Measurements from ENCODE around the gene EYS. TPM values are rescaled to one million over a fixed set of nuclear protein-coding genes. Genes with fewer than 3 reads are reported as not detected.
"Not testable (repeated sequence)": the region's sequence is repeated elsewhere in the genome, so short reads cannot be mapped to it uniquely, and the experiment has no call there.

EYS gene
- polyA plus RNA-seq, 10 donors, result 0.24 to 1.1 (median 0.47) TPM

- DNase-seq, result no peak
These were observed 1229.6 kb downstream of the EYS start for GRCh38 chr6:64477391-64477790.

- DNase-seq, result no peak
These were observed 1230.1 kb downstream of the EYS start for GRCh38 chr6:64476935-64477334.

GRCh38 chr6:64469405-64469804 lies 1237.6 kb downstream of the EYS start:
- DNase-seq, result not testable (repeated sequence)

GRCh38 chr6:64467656-64468055 lies 1239.4 kb downstream of the EYS start:
- no peak for DNase-seq

- DNase-seq, result no peak
These were observed 1247.5 kb downstream of the EYS start for GRCh38 chr6:64459411-64459944.

- DNase-seq, result not testable (repeated sequence)
These were observed 1258.9 kb downstream of the EYS start for GRCh38 chr6:64448101-64448500.

- DNase-seq, result no peak
These were observed 1262.0 kb downstream of the EYS start for GRCh38 chr6:64445038-64445437.

GRCh38 chr6:64439274-64439673 lies 1267.8 kb downstream of the EYS start:
- no peak for DNase-seq

GRCh38 chr6:64437996-64438395 lies 1269.0 kb downstream of the EYS start:
- DNase-seq, result no peak

- DNase-seq, result peak; percentile 32 to 59 (median 37)
These were observed 1277.1 kb downstream of the EYS start for GRCh38 chr6:64429926-64430325.

- peak in 1 of 3 donors; percentile 4 for DNase-seq
These were observed 1278.8 kb downstream of the EYS start for GRCh38 chr6:64428186-64428585.

GRCh38 chr6:64415926-64416325 lies 1291.1 kb downstream of the EYS start:
- peak; percentile 85 to 95 (median 90) for DNase-seq

GRCh38 chr6:64411226-64411625 lies 1295.8 kb downstream of the EYS start:
- DNase-seq, result no peak

GRCh38 chr6:64409948-64410347 lies 1297.1 kb downstream of the EYS start:
- DNase-seq, result no peak

GRCh38 chr6:64404396-64404795 lies 1302.6 kb downstream of the EYS start:
- DNase-seq, result no peak

GRCh38 chr6:64383277-64383676 lies 1323.7 kb downstream of the EYS start:
- no peak for DNase-seq

GRCh38 chr6:64376394-64376793 lies 1330.6 kb downstream of the EYS start:
- DNase-seq, result no peak

- no peak for DNase-seq
These were observed 1349.6 kb downstream of the EYS start for GRCh38 chr6:64357430-64357829.

- no peak for DNase-seq
These were observed 1359.6 kb downstream of the EYS start for GRCh38 chr6:64347411-64347810.

GRCh38 chr6:64335195-64335594 lies 1371.8 kb downstream of the EYS start:
- DNase-seq, result no peak

GRCh38 chr6:64334636-64335035 lies 1372.4 kb downstream of the EYS start:
- DNase-seq, result peak in 2 of 3 donors; percentile 31 to 63

GRCh38 chr6:64330694-64331307 lies 1376.2 kb downstream of the EYS start:
- DNase-seq, result peak; percentile 10 to 47 (median 20)

GRCh38 chr6:64326939-64327338 lies 1380.1 kb downstream of the EYS start:
- no peak for DNase-seq

GRCh38 chr6:64325093-64325492 lies 1381.9 kb downstream of the EYS start:
- no peak for DNase-seq
